H9 (cell line): ENCODE data around the gene ABLIM3. TPM values are rescaled to one million over a fixed set of nuclear protein-coding genes. Genes with fewer than 3 reads are reported as not detected.

Experiments
- DNase-seq: peaks from one replicate; pipeline ENCODE4 v3.0.0-alpha.2; 2017
- H2AFZ ChIP-seq: one replicate; pipeline ENCODE4 v1.6.1; 2013; ENCODE audit warnings: mild to moderate bottlenecking, low read length, control low read depth, moderate library complexity
- H2AK5ac ChIP-seq: 2 replicates; pipeline ENCODE4 v1.6.1; 2013; ENCODE audit warnings: low read length, control low read depth, mixed read lengths; ENCODE audit not compliant: insufficient read length
- H2BK120ac ChIP-seq: one replicate; pipeline ENCODE4 v1.6.1; 2013; ENCODE audit warnings: low read depth, mild to moderate bottlenecking, low read length, control low read depth, inconsistent platforms; ENCODE audit not compliant: poor library complexity, severe bottlenecking
- H2BK12ac ChIP-seq: 2 replicates; pipeline ENCODE4 v1.6.1; 2013; ENCODE audit warnings: low read length, control low read depth, mixed read lengths, low read depth; ENCODE audit not compliant: insufficient read length
- H2BK15ac ChIP-seq: 2 replicates; pipeline ENCODE4 v1.6.1; 2013; ENCODE audit warnings: low read depth, low read length, control low read depth
- H2BK20ac ChIP-seq: one replicate; pipeline ENCODE4 v1.6.1; 2013; ENCODE audit warnings: low read depth, mild to moderate bottlenecking, low read length, control low read depth, inconsistent platforms; ENCODE audit not compliant: poor library complexity, severe bottlenecking
- H2BK5ac ChIP-seq: 2 replicates; pipeline ENCODE4 v1.6.1; 2013; ENCODE audit warnings: low read length, control low read depth, mixed read lengths; ENCODE audit not compliant: insufficient read length
- H3K14ac ChIP-seq: 2 replicates; pipeline ENCODE4 v1.6.1; 2013; ENCODE audit warnings: low read length, control low read depth; ENCODE audit not compliant: insufficient read depth
- H3K18ac ChIP-seq: 2 replicates; pipeline ENCODE4 v1.6.1; 2013; ENCODE audit warnings: low read depth, mild to moderate bottlenecking, mixed read lengths, low read length, control low read depth; ENCODE audit not compliant: insufficient read length
- H3K23ac ChIP-seq: 2 replicates; pipeline ENCODE4 v1.6.1; 2013; ENCODE audit warnings: low read length, control low read depth, mixed read lengths, low read depth; ENCODE audit not compliant: insufficient read length
- H3K23me2 ChIP-seq: 2 replicates; pipeline ENCODE4 v1.6.1; 2013; ENCODE audit warnings: low read depth, mild to moderate bottlenecking, mixed read lengths, low read length, control low read depth; ENCODE audit not compliant: insufficient read length, poor library complexity, severe bottlenecking
- H3K27ac ChIP-seq: 2 replicates; pipeline ENCODE4 v1.5.1; 2013; ENCODE audit warnings: low read length, control low read depth, mixed read lengths, low read depth; ENCODE audit not compliant: insufficient read length
- H3K27me3 ChIP-seq: 2 replicates; pipeline ENCODE4 v1.6.1; 2013; ENCODE audit warnings: low read length, control low read depth, inconsistent platforms; ENCODE audit not compliant: insufficient read depth
- H3K4ac ChIP-seq: 2 replicates; pipeline ENCODE4 v1.6.1; 2013; ENCODE audit warnings: low read depth, mild to moderate bottlenecking, control low read depth, inconsistent platforms, low read length, moderate library complexity
- H3K4me1 ChIP-seq: 2 replicates; pipeline ENCODE4 v1.6.1; 2013; ENCODE audit warnings: low read length, control low read depth, inconsistent platforms; ENCODE audit not compliant: insufficient read depth
- H3K4me2 ChIP-seq: 2 replicates; pipeline ENCODE4 v1.6.1; 2013; ENCODE audit warnings: low read length, control low read depth, mixed read lengths; ENCODE audit not compliant: insufficient read length, insufficient read depth
- H3K56ac ChIP-seq: 2 replicates; pipeline ENCODE4 v1.6.1; 2013; ENCODE audit warnings: low read depth, mild to moderate bottlenecking, mixed read lengths, low read length, control low read depth; ENCODE audit not compliant: insufficient read length
- H3K79me1 ChIP-seq: 2 replicates; pipeline ENCODE4 v1.6.1; 2013; ENCODE audit warnings: low read depth, mild to moderate bottlenecking, moderate library complexity, low read length, control low read depth, inconsistent platforms; ENCODE audit not compliant: insufficient read depth, poor library complexity, severe bottlenecking
- H3K79me2 ChIP-seq: 2 replicates; pipeline ENCODE4 v1.6.1; 2013; ENCODE audit warnings: low read length, control low read depth, inconsistent platforms; ENCODE audit not compliant: insufficient read depth
- H3K9ac ChIP-seq: 2 replicates; pipeline ENCODE4 v1.6.1; 2013; ENCODE audit warnings: low read length, control low read depth, mixed read lengths; ENCODE audit not compliant: insufficient read length; ENCODE audit errors: extremely low read depth
- H3K9me3 ChIP-seq: one replicate; pipeline ENCODE4 v1.6.1; 2013; ENCODE audit warnings: low read depth, low read length, inconsistent platforms; ENCODE audit not compliant: control insufficient read depth
- H3T11ph ChIP-seq: one replicate; pipeline ENCODE4 v1.6.1; 2013; ENCODE audit warnings: mild to moderate bottlenecking, low read length, control low read depth, inconsistent platforms
- H4K20me1 ChIP-seq: one replicate; pipeline ENCODE4 v1.6.1; 2013; ENCODE audit not compliant: control insufficient read depth, insufficient read length, insufficient read depth
- H4K5ac ChIP-seq: 2 replicates; pipeline ENCODE4 v1.6.1; 2013; ENCODE audit warnings: low read depth, mild to moderate bottlenecking, mixed read lengths, low read length, control low read depth; ENCODE audit not compliant: insufficient read length
- H4K8ac ChIP-seq: replicated peaks from 2 replicates; pipeline ENCODE4 v1.6.1; 2013; ENCODE audit warnings: low read length, control low read depth, mixed read lengths, low read depth; ENCODE audit not compliant: insufficient read length
- H4K91ac ChIP-seq: 2 replicates; pipeline ENCODE4 v1.6.1; 2013; ENCODE audit warnings: low read depth, mild to moderate bottlenecking, moderate library complexity, mixed read lengths, low read length, control low read depth; ENCODE audit not compliant: insufficient read length
- H3K27ac Mint-ChIP-seq, 3 experiments: 2 replicates in 2 of 3; 3 replicates in 1 of 3; pipeline ENCODE4 v1.8.0; 2020 to 2021; ENCODE audit warnings: mixed read lengths in 3 of 3, mild to moderate bottlenecking in 1 of 3, moderate library complexity in 1 of 3
- H3K27me3 Mint-ChIP-seq: 2 replicates; pipeline ENCODE4 v1.8.0; 2021; ENCODE audit warnings: low read depth, mild to moderate bottlenecking, moderate library complexity, mixed read lengths
- H3K36me3 Mint-ChIP-seq, 3 experiments: 2 replicates in 2 of 3; 3 replicates in 1 of 3; pipeline ENCODE4 v1.8.0; 2020 to 2021; ENCODE audit warnings: low read depth in 3 of 3, mixed read lengths in 3 of 3; ENCODE audit not compliant: insufficient read depth in 1 of 3
- H3K4me1 Mint-ChIP-seq, 2 experiments: 2 replicates each; pipeline ENCODE4 v1.8.0; 2020; ENCODE audit warnings: mixed read lengths in 2 of 2
- H3K4me3 Mint-ChIP-seq, 2 experiments: 2 replicates in 1 of 2; 3 replicates in 1 of 2; pipeline ENCODE4 v1.8.0; 2020 to 2021; ENCODE audit warnings: mild to moderate bottlenecking in 2 of 2, mixed read lengths in 2 of 2, moderate library complexity in 1 of 2
- H3K9me3 Mint-ChIP-seq, 2 experiments: 2 replicates in 1 of 2; 3 replicates in 1 of 2; pipeline ENCODE4 v1.8.0; 2020; ENCODE audit warnings: mild to moderate bottlenecking in 2 of 2, mixed read lengths in 2 of 2, moderate library complexity in 1 of 2
- CTCF ChIP-seq: fragments of 200-600 bp; sonication (generic); conservative IDR thresholded peaks from 3 replicates; pipeline ENCODE4 v1.8.0; 2021; ENCODE audit warnings: antibody characterized with exemption, mild to moderate bottlenecking
- WGBS: extraction: QIAGEN DNeasy Blood & Tissue Kit; methylation state at CpG from one replicate; pipeline ENCODE4 v1.1.7; 2013; ENCODE audit warnings: missing lambda C conversion rate, low lambda C conversion rate, mixed read lengths; ENCODE audit not compliant: insufficient read length; ENCODE audit errors: extremely low coverage; 5-methylcytosine and 5-hydroxymethylcytosine counted together
- total RNA-seq: library from RNA; stranded (reverse); gene quantifications from 2 replicates; pipeline ENCODE4 v1.2.1, GENCODE V29; 2021

Gene ABLIM3
- total RNA-seq, 1 experiment from 2014 or later, result 0.20 TPM

- Histone ChIP-seq H3K79me2 (no peaks in the 10 kb centered on the region), H3T11ph (no peak overlapping the region), H4K91ac (no peak overlapping the region), H3K23ac (no peak overlapping the region), H2AFZ (no peak overlapping the region), H4K5ac (no peak overlapping the region), H3K18ac (no peak overlapping the region), H2BK12ac (no peak overlapping the region), H3K4me2 (no peak overlapping the region), H3K4me1 (no peaks in the 10 kb centered on the region), H3K79me1 (no peaks in the 10 kb centered on the region), H3K56ac (no peak overlapping the region), H3K9ac (no peak overlapping the region), H3K27me3 (no peaks in the 10 kb centered on the region), H3K14ac (no peak overlapping the region), H3K9me3 (no peaks in the 10 kb centered on the region), H2BK15ac (no peak overlapping the region), H2BK5ac (no peak overlapping the region), H2BK120ac (no peak overlapping the region), H2BK20ac (no peak overlapping the region), H2AK5ac (no peak overlapping the region), H3K23me2 (no peaks in the 10 kb centered on the region), H3K27ac (no peak overlapping the region), H4K20me1 (no peaks in the 10 kb centered on the region), H3K4ac (no peak overlapping the region), H4K8ac (no peak overlapping the region)
- Mint-ChIP-seq H3K4me3 (no peak overlapping the region), H3K4me1 (no peaks in the 10 kb centered on the region), H3K36me3 (no peaks in the 10 kb centered on the region), H3K27me3 (no peaks in the 10 kb centered on the region; the same call in none of the 2 replicates), H3K9me3 (no peaks in the 10 kb centered on the region), H3K27ac (no peak overlapping the region)
- TF ChIP-seq CTCF, result no peak
- no peak for DNase-seq
- WGBS, result no CpG with 5 or more reads among the region's 2 CpGs
These were observed 27.6 kb upstream of the ABLIM3 start for GRCh38 chr5:149113669-149114068.
